ENCODE data around the gene A4GALT. TPM values are rescaled to one million over a fixed set of nuclear protein-coding genes. Genes with fewer than 3 reads are reported as not detected.
A peak's percentile ranks its signal among the peaks of the same experiment; 100 is the strongest.

A4GALT gene
- total and polyA plus RNA-seq, 9 donors = 17.0 to 29.8 (median 24.6) TPM

DNA sequence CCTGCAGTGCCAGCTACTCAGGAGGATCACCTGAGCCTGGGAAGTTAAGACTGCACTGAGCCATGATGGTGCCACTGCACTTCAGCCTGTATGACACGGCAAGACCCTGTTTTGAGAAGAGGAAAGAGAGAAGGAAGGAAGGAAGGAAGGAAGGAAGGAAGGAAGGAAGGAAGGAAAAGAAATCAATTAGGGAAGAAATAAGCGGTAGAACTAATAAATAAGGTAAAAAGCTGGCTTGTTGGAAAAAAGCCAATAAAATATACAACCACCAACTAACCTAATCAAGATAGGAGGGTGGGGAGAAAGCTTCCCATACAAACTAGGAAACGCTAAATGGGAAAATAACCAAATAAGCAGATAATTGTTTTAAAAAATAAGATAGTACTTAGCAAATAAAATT is 12.3 kb downstream of the A4GALT start:
- Histone ChIP-seq H3K4me3 (ENCODE audit: low read length) (no peak overlapping the region), H3K4me1 (ENCODE audit: control insufficient read depth, insufficient read depth, low read length) (peaks cover 3% of the 10 kb centered on the region), H3K27ac (ENCODE audit: low read length) (no peak overlapping the region), H3K9me3 (replicated peaks; ENCODE audit: control insufficient read depth, low read depth, low read length) (peaks cover 8% of the 10 kb centered on the region), H3K36me3 (ENCODE audit: control insufficient read depth, insufficient read depth, low read length) (peaks cover 3% of the 10 kb centered on the region), H3K27me3 (ENCODE audit: control insufficient read depth, insufficient read depth, low read length) (no peaks in the 10 kb centered on the region)
- no peak for DNase-seq
- WGBS (ENCODE audit: insufficient coverage) = 86% methylated on average over 1 of the region's 3 CpGs

DNA sequence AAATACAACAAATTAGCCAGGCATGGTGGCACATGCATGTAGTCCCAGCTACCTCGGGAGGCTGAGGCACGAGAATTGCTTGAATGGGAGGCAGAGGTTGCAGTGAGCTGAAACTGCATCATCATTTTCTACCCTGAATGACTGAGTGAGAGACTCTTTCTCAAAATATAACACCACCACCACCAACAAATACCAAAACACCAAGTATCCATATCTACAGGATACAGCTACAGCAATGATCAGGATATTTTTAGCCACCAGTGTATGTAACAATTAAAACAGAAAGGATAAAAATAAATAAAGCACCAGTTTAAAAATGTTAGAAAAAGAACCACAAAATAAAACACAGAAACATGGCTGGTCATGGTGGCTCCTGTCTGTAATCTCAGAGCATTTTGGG is 13.2 kb downstream of the A4GALT start:
- no peak for DNase-seq
- H3K27me3 ChIP-seq (ENCODE audit: control insufficient read depth, insufficient read depth, low read length) = no peaks in the 10 kb centered on the region
- no CpG with 5 or more reads among the region's 2 CpGs for WGBS (ENCODE audit: insufficient coverage)
- no peak overlapping the region for H3K4me3 ChIP-seq (ENCODE audit: low read length)
- H3K9me3 ChIP-seq (replicated peaks; ENCODE audit: control insufficient read depth, low read depth, low read length) = peaks cover 8% of the 10 kb centered on the region
- H3K36me3 ChIP-seq (ENCODE audit: control insufficient read depth, insufficient read depth, low read length) = peaks cover 3% of the 10 kb centered on the region
- no peak overlapping the region for H3K27ac ChIP-seq (ENCODE audit: low read length)
- H3K4me1 ChIP-seq (ENCODE audit: control insufficient read depth, insufficient read depth, low read length) = peaks cover 3% of the 10 kb centered on the region

DNA sequence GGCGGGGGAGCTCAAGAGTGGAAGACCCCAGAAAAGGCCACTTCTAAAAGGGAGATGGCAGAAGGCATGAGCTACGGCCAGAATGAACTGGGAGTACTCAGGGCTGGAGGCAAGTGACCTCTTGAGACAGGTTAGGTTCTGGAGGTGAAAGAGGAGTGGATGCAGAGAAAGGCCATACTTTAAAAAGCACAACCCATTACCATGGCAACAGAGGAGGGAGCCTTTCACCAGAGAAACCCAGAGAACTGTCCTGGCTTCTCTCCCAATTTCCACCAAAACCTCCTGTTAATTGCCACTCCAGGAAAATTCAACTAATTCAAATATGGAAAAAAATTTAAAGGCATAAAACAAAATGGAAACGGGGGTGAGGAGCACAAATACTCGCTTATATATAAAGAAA is 15.8 kb downstream of the A4GALT start:
- H3K27me3 ChIP-seq (ENCODE audit: control insufficient read depth, insufficient read depth, low read length) = no peaks in the 10 kb centered on the region
- WGBS (ENCODE audit: insufficient coverage) = no CpG with 5 or more reads among the region's 4 CpGs
- peak; percentile 57 for DNase-seq
- H3K9me3 ChIP-seq (replicated peaks; ENCODE audit: control insufficient read depth, low read depth, low read length) = peaks cover 4% of the 10 kb centered on the region
- H3K36me3 ChIP-seq (ENCODE audit: control insufficient read depth, insufficient read depth, low read length) = no peaks in the 10 kb centered on the region
- H3K27ac ChIP-seq (ENCODE audit: low read length) = no peak overlapping the region
- peaks cover 14% of the 10 kb centered on the region for H3K4me1 ChIP-seq (ENCODE audit: control insufficient read depth, insufficient read depth, low read length)
- no peak overlapping the region for H3K4me3 ChIP-seq (ENCODE audit: low read length)

DNA sequence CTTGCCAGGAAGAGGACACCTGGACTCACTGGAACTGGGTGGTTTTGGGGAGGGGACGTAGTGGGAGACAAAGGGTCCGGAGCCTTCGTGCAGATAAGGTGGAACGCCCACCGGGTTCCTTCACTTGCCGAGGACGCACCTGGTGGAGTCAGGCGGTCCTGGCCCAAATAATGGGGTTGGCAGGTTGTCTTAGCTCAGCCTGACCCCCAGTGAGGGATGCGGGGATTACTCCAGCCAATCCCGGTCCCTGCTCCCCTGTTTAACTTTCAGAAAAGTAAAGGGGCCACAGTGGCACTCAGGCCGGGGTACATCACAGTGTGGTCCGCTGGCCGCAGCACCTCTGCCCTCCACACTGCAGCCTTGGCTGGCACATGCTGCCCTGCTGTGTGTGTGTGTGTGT is 18.0 kb downstream of the A4GALT start:
- DNase-seq = no peak
- H3K27ac ChIP-seq (ENCODE audit: low read length) = no peak overlapping the region
- H3K4me1 ChIP-seq (ENCODE audit: control insufficient read depth, insufficient read depth, low read length) = peaks cover 34% of the 10 kb centered on the region

DNA sequence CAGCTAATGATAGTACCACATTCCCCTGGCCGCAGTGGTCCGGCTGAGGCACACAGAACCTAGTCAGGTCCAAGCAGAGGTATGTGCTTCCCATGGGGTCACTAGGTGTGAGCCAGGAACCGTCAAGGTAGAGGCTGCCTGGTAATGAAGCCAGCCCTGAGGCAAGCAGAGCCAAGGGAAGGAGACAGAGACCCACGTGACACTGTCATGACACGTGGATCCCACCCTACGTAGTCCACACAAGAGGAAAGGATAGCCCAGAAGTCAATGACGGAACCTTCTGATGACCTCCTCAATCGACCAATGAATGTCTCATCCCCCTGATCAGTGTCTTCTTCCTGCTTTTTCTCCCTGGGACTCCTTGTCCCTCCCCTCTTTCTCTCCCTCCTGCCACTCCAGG is 19.0 kb downstream of the A4GALT start:
- Histone ChIP-seq H3K4me1 (ENCODE audit: control insufficient read depth, insufficient read depth, low read length) (peaks cover 44% of the 10 kb centered on the region), H3K27ac (ENCODE audit: low read length) (no peak overlapping the region)

More for the DNA sequence above, 18.0 kb downstream of the A4GALT start:
- Histone ChIP-seq H3K27me3 (ENCODE audit: control insufficient read depth, insufficient read depth, low read length) (no peaks in the 10 kb centered on the region), H3K9me3 (replicated peaks; ENCODE audit: control insufficient read depth, low read depth, low read length) (no peaks in the 10 kb centered on the region), H3K36me3 (ENCODE audit: control insufficient read depth, insufficient read depth, low read length) (no peaks in the 10 kb centered on the region), H3K4me3 (ENCODE audit: low read length) (no peak overlapping the region)
- WGBS (ENCODE audit: insufficient coverage) = 81% methylated on average over 9 of the region's 13 CpGs

DNA sequence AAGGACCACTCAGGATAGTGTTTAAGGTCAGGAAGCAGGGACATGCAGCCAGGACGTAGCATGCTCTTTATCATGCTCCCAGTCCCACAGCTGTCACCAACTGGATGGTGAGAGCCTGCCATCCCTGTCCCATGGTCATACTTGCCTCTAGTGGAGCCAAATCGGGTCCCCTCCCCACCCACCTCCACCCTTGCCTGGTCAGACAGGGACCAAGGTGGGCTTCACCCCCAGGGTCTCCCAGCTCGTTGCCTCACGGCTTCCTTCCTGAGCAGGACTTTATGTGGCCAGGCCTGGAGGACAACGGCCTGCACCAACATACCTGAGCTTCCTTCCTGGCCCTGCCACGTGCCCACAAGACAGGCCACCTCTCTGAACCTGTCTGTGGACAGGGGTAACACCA is 19.8 kb downstream of the A4GALT start:
- no peak for DNase-seq
- Histone ChIP-seq H3K4me1 (ENCODE audit: control insufficient read depth, insufficient read depth, low read length) (peaks cover 50% of the 10 kb centered on the region), H3K36me3 (ENCODE audit: control insufficient read depth, insufficient read depth, low read length) (no peaks in the 10 kb centered on the region), H3K27ac (ENCODE audit: low read length) (no peak overlapping the region), H3K27me3 (ENCODE audit: control insufficient read depth, insufficient read depth, low read length) (no peaks in the 10 kb centered on the region), H3K9me3 (replicated peaks; ENCODE audit: control insufficient read depth, low read depth, low read length) (no peaks in the 10 kb centered on the region), H3K4me3 (ENCODE audit: low read length) (no peak overlapping the region)
- 76% methylated on average over 4 of the region's 6 CpGs for WGBS (ENCODE audit: insufficient coverage)

More for the DNA sequence above, 19.0 kb downstream of the A4GALT start:
- no peak for DNase-seq
- Histone ChIP-seq H3K4me3 (ENCODE audit: low read length) (no peak overlapping the region), H3K36me3 (ENCODE audit: control insufficient read depth, insufficient read depth, low read length) (no peaks in the 10 kb centered on the region), H3K9me3 (replicated peaks; ENCODE audit: control insufficient read depth, low read depth, low read length) (no peaks in the 10 kb centered on the region), H3K27me3 (ENCODE audit: control insufficient read depth, insufficient read depth, low read length) (no peaks in the 10 kb centered on the region)
- WGBS (ENCODE audit: insufficient coverage) = 75% methylated on average over 8 of the region's 8 CpGs

DNA sequence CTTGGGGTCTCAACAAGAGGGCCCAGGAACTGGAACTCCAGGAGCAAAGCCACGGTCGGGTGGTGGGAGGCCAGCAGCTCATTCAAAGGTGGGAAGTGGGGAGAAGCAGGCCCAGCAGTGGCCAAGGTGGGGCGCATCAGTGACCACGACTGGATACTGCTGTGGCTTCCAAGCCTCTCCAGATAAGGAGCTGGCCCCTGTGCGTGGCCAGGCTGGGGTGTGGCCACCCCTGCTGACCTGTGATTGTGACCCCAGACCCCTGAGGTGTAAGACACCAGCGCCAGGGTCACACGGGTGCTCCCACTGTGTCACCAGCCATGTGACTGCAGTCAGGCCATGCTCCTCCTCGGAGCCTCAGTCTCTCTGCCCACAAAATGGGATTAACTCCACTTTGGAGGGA is 20.3 kb downstream of the A4GALT start:
- Histone ChIP-seq H3K4me1 (ENCODE audit: control insufficient read depth, insufficient read depth, low read length) (peaks cover 55% of the 10 kb centered on the region), H3K4me3 (ENCODE audit: low read length) (no peak overlapping the region), H3K27me3 (ENCODE audit: control insufficient read depth, insufficient read depth, low read length) (no peaks in the 10 kb centered on the region), H3K36me3 (ENCODE audit: control insufficient read depth, insufficient read depth, low read length) (no peaks in the 10 kb centered on the region), H3K9me3 (replicated peaks; ENCODE audit: control insufficient read depth, low read depth, low read length) (no peaks in the 10 kb centered on the region), H3K27ac (ENCODE audit: low read length) (no peak overlapping the region)
- DNase-seq = no peak
- WGBS (ENCODE audit: insufficient coverage) = 74% methylated on average over 8 of the region's 8 CpGs

DNA sequence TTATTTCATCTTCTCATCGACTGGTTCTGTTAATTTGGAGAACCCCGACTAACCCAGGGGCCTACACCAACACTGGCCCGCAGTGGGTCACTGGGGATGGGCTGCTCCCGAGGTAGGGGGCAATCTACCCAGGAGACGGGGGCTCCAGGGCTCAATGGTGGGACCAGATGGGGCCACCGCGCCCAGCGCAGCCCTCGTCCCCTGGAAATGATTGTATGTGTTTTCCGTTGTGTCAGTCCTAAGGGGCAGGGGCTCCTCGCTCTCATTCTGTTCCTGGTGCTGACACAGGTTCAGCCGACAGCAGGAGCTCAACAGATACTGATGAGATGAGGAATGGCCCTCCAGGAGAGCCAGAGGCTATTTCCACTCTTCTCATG is 20.7 kb downstream of the A4GALT start:
- Histone ChIP-seq H3K27ac (ENCODE audit: low read length) (peak overlapping the region; percentile 59), H3K27me3 (ENCODE audit: control insufficient read depth, insufficient read depth, low read length) (no peaks in the 10 kb centered on the region), H3K36me3 (ENCODE audit: control insufficient read depth, insufficient read depth, low read length) (no peaks in the 10 kb centered on the region), H3K4me3 (ENCODE audit: low read length) (no peak overlapping the region), H3K4me1 (ENCODE audit: control insufficient read depth, insufficient read depth, low read length) (peaks cover 59% of the 10 kb centered on the region), H3K9me3 (replicated peaks; ENCODE audit: control insufficient read depth, low read depth, low read length) (no peaks in the 10 kb centered on the region)
- WGBS (ENCODE audit: insufficient coverage) = 75% methylated on average over 7 of the region's 12 CpGs
- no peak for DNase-seq

DNA sequence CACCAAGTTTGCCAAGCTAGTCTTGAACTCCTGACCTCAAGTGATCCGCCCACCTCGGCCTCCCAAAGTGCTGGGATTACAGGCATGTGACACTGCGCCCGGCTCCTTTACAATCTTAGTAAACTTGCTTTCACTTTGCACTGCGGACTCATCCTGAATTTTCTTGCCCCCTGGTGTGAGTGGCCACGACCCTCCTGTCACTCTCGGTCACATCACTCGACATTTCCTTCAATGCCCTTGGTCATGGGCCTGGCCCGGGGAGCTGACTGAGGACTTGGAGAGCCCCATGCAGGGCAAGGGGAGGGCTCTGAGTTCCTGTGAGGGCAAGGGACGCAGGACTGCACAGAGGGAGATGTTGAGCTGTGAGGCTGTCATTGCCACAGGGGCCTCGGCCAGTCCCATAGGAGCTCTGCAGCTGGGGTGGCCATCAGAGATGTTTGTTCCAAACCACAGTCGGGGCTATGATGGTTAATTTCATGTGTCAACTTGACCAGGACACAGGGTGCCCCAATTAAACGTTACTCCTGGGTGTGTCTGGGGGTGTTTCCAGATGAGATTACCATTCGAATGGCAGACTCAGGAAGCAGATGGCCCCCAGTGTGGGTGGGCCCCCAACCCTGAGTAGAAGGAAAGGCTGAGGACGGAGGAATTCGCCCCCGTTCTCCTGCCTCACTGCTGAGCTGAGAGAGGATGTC is 21.2 kb downstream of the A4GALT start:
- Histone ChIP-seq H3K4me1 (ENCODE audit: control insufficient read depth, insufficient read depth, low read length) (peaks cover 62% of the 10 kb centered on the region), H3K27ac (ENCODE audit: low read length) (peak overlapping the region; percentile 59), H3K4me3 (ENCODE audit: low read length) (no peak overlapping the region), H3K36me3 (ENCODE audit: control insufficient read depth, insufficient read depth, low read length) (no peaks in the 10 kb centered on the region), H3K9me3 (replicated peaks; ENCODE audit: control insufficient read depth, low read depth, low read length) (no peaks in the 10 kb centered on the region), H3K27me3 (ENCODE audit: control insufficient read depth, insufficient read depth, low read length) (no peaks in the 10 kb centered on the region)
- WGBS (ENCODE audit: insufficient coverage) = 65% methylated on average over 13 of the region's 17 CpGs
- no peak for DNase-seq

DNA sequence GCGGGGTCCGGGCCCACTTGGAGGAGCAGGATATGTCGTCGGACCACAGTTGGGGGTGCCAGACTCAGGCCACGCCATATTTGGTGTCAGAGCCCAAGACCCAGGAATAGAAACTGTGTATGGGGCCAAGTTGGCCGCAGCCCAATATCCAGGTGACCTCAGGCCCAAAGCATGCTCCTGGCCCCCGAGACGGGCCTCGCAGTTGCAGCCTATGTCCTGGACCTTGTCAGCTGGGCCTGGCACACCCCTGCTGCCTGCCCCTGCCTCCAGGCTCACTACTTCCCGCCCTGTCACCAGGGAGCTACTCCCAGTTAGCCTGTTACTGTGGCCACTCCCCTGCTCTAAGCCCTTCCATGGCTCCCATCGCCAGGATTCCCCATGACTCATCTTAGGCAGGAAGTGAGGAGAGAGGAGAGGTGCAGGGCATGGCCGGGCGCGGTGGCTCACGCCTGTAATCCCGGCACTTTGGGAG is 23.1 kb downstream of the A4GALT start:
- peaks cover 63% of the 10 kb centered on the region for H3K4me1 ChIP-seq (ENCODE audit: control insufficient read depth, insufficient read depth, low read length)
- peak; percentile 82 for DNase-seq
- WGBS (ENCODE audit: insufficient coverage) = 36% methylated on average over 9 of the region's 16 CpGs

More for the DNA sequence above, 23.1 kb downstream of the A4GALT start:
- H3K27me3 ChIP-seq (ENCODE audit: control insufficient read depth, insufficient read depth, low read length) = no peaks in the 10 kb centered on the region
- peak overlapping the region; percentile 86 for H3K27ac ChIP-seq (ENCODE audit: low read length)
- H3K36me3 ChIP-seq (ENCODE audit: control insufficient read depth, insufficient read depth, low read length) = peaks cover 8% of the 10 kb centered on the region
- no peaks in the 10 kb centered on the region for H3K9me3 ChIP-seq (replicated peaks; ENCODE audit: control insufficient read depth, low read depth, low read length)
- H3K4me3 ChIP-seq (ENCODE audit: low read length) = no peak overlapping the region

All from muscle of leg (tissue), 11 donors.